ENCODE data around the gene HOXD9.

GRCh38 chr2:176111846-176112374 lies 10.6 kb upstream of the HOXD9 start:
- TF ChIP-seq POLR2A (IDR thresholded peaks at IDR 0.05) (no peak), EP300 (IDR thresholded peaks at IDR 0.05) (no peak), CTCF (IDR thresholded peaks at IDR 0.05) (no peak), POLR2AphosphoS5 (IDR thresholded peaks at IDR 0.05) (peak in 1 of 4 donors; percentile 4)
